ENCODE results near the gene IGSF21.

GRCh38 chr1:18192974-18193373 lies 85.4 kb downstream of the IGSF21 start:
- no peak for TF ChIP-seq POLR2A (IDR thresholded peaks at IDR 0.05)
- TF ChIP-seq, protein P1, sequence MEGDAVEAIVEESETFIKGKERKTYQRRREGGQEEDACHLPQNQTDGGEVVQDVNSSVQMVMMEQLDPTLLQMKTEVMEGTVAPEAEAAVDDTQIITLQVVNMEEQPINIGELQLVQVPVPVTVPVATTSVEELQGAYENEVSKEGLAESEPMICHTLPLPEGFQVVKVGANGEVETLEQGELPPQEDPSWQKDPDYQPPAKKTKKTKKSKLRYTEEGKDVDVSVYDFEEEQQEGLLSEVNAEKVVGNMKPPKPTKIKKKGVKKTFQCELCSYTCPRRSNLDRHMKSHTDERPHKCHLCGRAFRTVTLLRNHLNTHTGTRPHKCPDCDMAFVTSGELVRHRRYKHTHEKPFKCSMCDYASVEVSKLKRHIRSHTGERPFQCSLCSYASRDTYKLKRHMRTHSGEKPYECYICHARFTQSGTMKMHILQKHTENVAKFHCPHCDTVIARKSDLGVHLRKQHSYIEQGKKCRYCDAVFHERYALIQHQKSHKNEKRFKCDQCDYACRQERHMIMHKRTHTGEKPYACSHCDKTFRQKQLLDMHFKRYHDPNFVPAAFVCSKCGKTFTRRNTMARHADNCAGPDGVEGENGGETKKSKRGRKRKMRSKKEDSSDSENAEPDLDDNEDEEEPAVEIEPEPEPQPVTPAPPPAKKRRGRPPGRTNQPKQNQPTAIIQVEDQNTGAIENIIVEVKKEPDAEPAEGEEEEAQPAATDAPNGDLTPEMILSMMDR (IDR thresholded peaks at IDR 0.05) = no peak
- no peak for TF ChIP-seq POLR2AphosphoS5 (IDR thresholded peaks at IDR 0.05; ENCODE audit: insufficient read depth in 1 of 2, low read depth in 1 of 2)

Data from vagina (tissue), 2 donors.